CD8-positive, alpha-beta memory T cell (primary cell): ENCODE data around the gene FN1. TPM values are rescaled to one million over a fixed set of nuclear protein-coding genes. Genes with fewer than 3 reads are reported as not detected.
A peak's percentile ranks its signal among the peaks of the same experiment; 100 is the strongest.

Experiments
- CTCF ChIA-PET: fragments of 350-600 bp; sonication (Branson Sonifier 250); formaldehyde crosslinking; loops from one replicate; lab custom pipeline; 2021; ENCODE audit warnings: antibody characterized with exemption; lab: Charles Lee
- POLR2A ChIA-PET: fragments of 350-600 bp; sonication (Branson Sonifier 250); formaldehyde crosslinking; loops from one replicate; lab custom pipeline; 2021; ENCODE audit warnings: antibody characterized with exemption; lab: Charles Lee
- DNase-seq, 5 donors: peaks; one replicate each; pipeline versions ENCODE4 v3.0.0 to v3.0.0-alpha.2; 2020 to 2022; ENCODE audit warnings: mixed read lengths in 1 of 5
- H3K27ac ChIP-seq: one replicate; pipeline ENCODE4 v1.7.0; 2013; ENCODE audit warnings: low read depth, mild to moderate bottlenecking, low read length, moderate library complexity
- H3K27me3 ChIP-seq: 2 replicates; pipeline ENCODE4 v1.7.0; 2013; ENCODE audit warnings: low read length, mild to moderate bottlenecking; ENCODE audit not compliant: insufficient read depth, poor library complexity, severe bottlenecking
- H3K36me3 ChIP-seq: 2 replicates; pipeline ENCODE4 v1.7.0; 2013; ENCODE audit warnings: mild to moderate bottlenecking, low read length, moderate library complexity; ENCODE audit not compliant: insufficient read depth
- H3K4me1 ChIP-seq: 2 replicates; pipeline ENCODE4 v1.7.0; 2013; ENCODE audit warnings: mild to moderate bottlenecking, low read length, moderate library complexity; ENCODE audit not compliant: insufficient read depth
- H3K4me3 ChIP-seq: 2 replicates; pipeline ENCODE4 v1.7.0; 2013; ENCODE audit warnings: mild to moderate bottlenecking, low read length
- H3K9me3 ChIP-seq: 2 replicates; pipeline ENCODE4 v1.7.0; 2013; ENCODE audit warnings: mild to moderate bottlenecking, low read length
- H3K27ac Mint-ChIP-seq, 8 donors: one replicate each; pipeline ENCODE4 v1.8.0; 2020 to 2021; ENCODE audit warnings: mixed read lengths in 8 of 8, mild to moderate bottlenecking in 6 of 8, inconsistent platforms in 3 of 8, moderate library complexity in 3 of 8
- H3K27me3 Mint-ChIP-seq, 2 donors: one replicate each; pipeline ENCODE4 v1.8.0; 2020 to 2021; ENCODE audit warnings: mixed read lengths in 2 of 2, mild to moderate bottlenecking in 1 of 2, moderate library complexity in 1 of 2
- H3K36me3 Mint-ChIP-seq, 3 donors: one replicate each; pipeline ENCODE4 v1.8.0; 2020 to 2021; ENCODE audit warnings: mixed read lengths in 3 of 3, inconsistent platforms in 1 of 3, mild to moderate bottlenecking in 1 of 3
- H3K4me1 Mint-ChIP-seq, 3 donors: one replicate each; pipeline ENCODE4 v1.8.0; 2020 to 2021; ENCODE audit warnings: mixed read lengths in 3 of 3, inconsistent platforms in 1 of 3, mild to moderate bottlenecking in 1 of 3
- H3K4me3 Mint-ChIP-seq, 7 donors: one replicate each; pipeline ENCODE4 v1.8.0; 2020 to 2021; ENCODE audit warnings: mixed read lengths in 7 of 7, mild to moderate bottlenecking in 6 of 7, moderate library complexity in 4 of 7, inconsistent platforms in 2 of 7
- H3K9me3 Mint-ChIP-seq, 5 donors: one replicate each; pipeline ENCODE4 v1.8.0; 2020 to 2022; ENCODE audit warnings: mixed read lengths in 5 of 5, mild to moderate bottlenecking in 3 of 5, moderate library complexity in 2 of 5, inconsistent platforms in 1 of 5
- polyA plus RNA-seq: library from polyadenylated mRNA; unstranded; fragments of 300-500 nt; fragmentation: Illumina TruSeq; gene quantifications from one replicate; pipeline ENCODE4 v1.2.3, GENCODE V29; 2021
- total RNA-seq, 2 experiments: library from RNA; stranded (reverse); gene quantifications; one replicate each; pipeline ENCODE4 v1.2.3, GENCODE V29; 2021

Gene FN1
- total and polyA plus RNA-seq, 3 experiments from 2014 or later = 0.08 to 0.31 (median 0.18) TPM

GRCh38 chr2:215376103-215376780 lies 59.6 kb downstream of the FN1 start:
- Mint-ChIP-seq H3K36me3 (peaks cover 0 to 9% (median 4%) of the 10 kb centered on the region in 3 donors), H3K27ac (no peak overlapping the region), H3K4me3 (no peak overlapping the region), H3K4me1 (no peaks in the 10 kb centered on the region), H3K27me3 (no peaks in the 10 kb centered on the region), H3K9me3 (no peaks in the 10 kb centered on the region)
- no peak for DNase-seq
- POLR2A ChIA-PET = no interaction called here
- Histone ChIP-seq H3K36me3 (no peaks in the 10 kb centered on the region), H3K4me3 (no peak overlapping the region), H3K27ac (no peak overlapping the region), H3K9me3 (no peaks in the 10 kb centered on the region), H3K4me1 (no peaks in the 10 kb centered on the region), H3K27me3 (no peaks in the 10 kb centered on the region)
- CTCF ChIA-PET = no interaction called here

DNA sequence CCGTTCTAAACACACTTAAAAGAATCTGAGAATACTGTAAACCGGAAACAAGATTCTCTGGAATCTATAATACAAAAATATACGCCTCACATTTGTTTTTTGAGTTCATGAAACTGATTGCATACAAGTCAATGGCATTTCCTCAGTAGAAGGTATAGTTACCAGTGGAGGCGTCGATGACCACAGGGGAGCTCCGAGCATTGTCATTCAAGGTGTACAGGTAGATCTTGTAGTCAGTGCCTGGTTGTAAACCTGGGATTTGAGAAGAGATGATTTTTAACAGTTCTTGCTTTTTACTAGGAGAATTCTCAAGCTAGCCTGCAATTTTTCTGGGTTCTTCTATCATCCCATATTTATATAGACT lies 60.4 kb downstream of the FN1 start:
- CTCF ChIA-PET = no interaction called here
- DNase-seq = no peak
- Histone ChIP-seq H3K27me3 (no peaks in the 10 kb centered on the region), H3K27ac (no peak overlapping the region), H3K36me3 (no peaks in the 10 kb centered on the region), H3K4me1 (no peaks in the 10 kb centered on the region), H3K4me3 (no peak overlapping the region), H3K9me3 (no peaks in the 10 kb centered on the region)
- H3K9me3 Mint-ChIP-seq = no peaks in the 10 kb centered on the region
- no peaks in the 10 kb centered on the region for H3K4me1 Mint-ChIP-seq
- H3K27ac Mint-ChIP-seq = no peak overlapping the region
- POLR2A ChIA-PET = no interaction called here
- H3K27me3 Mint-ChIP-seq = no peaks in the 10 kb centered on the region
- H3K4me3 Mint-ChIP-seq = no peak overlapping the region
- peaks cover 0 to 9% (median 4%) of the 10 kb centered on the region in 3 donors for H3K36me3 Mint-ChIP-seq

- H3K9me3 Mint-ChIP-seq = no peaks in the 10 kb centered on the region
- no peaks in the 10 kb centered on the region for H3K4me1 ChIP-seq
- ChIA-PET POLR2A (no interaction called here), CTCF (no interaction called here)
- H3K4me1 Mint-ChIP-seq = no peaks in the 10 kb centered on the region
- H3K27ac ChIP-seq = no peak overlapping the region
- H3K27ac Mint-ChIP-seq = no peak overlapping the region
- DNase-seq = no peak
- H3K4me3 Mint-ChIP-seq = no peak overlapping the region
- no peaks in the 10 kb centered on the region for H3K36me3 ChIP-seq
- H3K4me3 ChIP-seq = no peak overlapping the region
- no peaks in the 10 kb centered on the region for H3K27me3 ChIP-seq
- no peaks in the 10 kb centered on the region for H3K9me3 ChIP-seq
- no peaks in the 10 kb centered on the region for H3K27me3 Mint-ChIP-seq
- peaks cover 0 to 9% (median 4%) of the 10 kb centered on the region in 3 donors for H3K36me3 Mint-ChIP-seq
Observed at GRCh38 chr2:215374642-215375466, 61.0 kb downstream of the FN1 start.

DNA sequence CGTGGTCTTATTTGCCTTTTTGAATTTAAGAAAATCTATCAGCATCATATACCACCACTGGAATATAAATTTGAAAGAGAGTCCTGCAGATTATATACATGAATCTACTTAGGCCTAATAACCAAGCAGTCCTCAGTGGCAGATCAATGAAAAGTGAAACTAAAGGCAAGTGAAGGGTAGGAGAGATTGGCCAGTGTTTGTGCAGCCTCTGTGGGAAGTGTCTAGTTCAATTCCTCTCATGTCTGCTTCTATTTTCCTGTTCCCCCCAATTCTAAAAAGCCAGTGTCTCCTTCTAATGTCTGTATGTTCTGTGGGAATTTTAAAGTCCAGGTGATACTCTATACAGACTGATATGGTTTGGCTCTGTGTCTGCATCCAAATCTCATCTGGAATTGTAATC lies 61.9 kb downstream of the FN1 start:
- Histone ChIP-seq H3K27me3 (no peaks in the 10 kb centered on the region), H3K27ac (no peak overlapping the region), H3K4me1 (no peaks in the 10 kb centered on the region), H3K9me3 (no peaks in the 10 kb centered on the region), H3K36me3 (no peaks in the 10 kb centered on the region), H3K4me3 (no peak overlapping the region)
- no peaks in the 10 kb centered on the region for H3K9me3 Mint-ChIP-seq
- POLR2A ChIA-PET = no interaction called here
- no peaks in the 10 kb centered on the region for H3K4me1 Mint-ChIP-seq
- no peak overlapping the region for H3K27ac Mint-ChIP-seq
- CTCF ChIA-PET = no interaction called here
- H3K36me3 Mint-ChIP-seq = peaks cover 0 to 9% (median 4%) of the 10 kb centered on the region in 3 donors
- H3K27me3 Mint-ChIP-seq = no peaks in the 10 kb centered on the region
- no peak overlapping the region for H3K4me3 Mint-ChIP-seq
- DNase-seq = no peak

GRCh38 chr2:215372968-215373649 lies 62.8 kb downstream of the FN1 start:
- Histone ChIP-seq H3K36me3 (no peaks in the 10 kb centered on the region), H3K27me3 (no peaks in the 10 kb centered on the region), H3K4me1 (no peaks in the 10 kb centered on the region), H3K4me3 (no peak overlapping the region), H3K9me3 (no peaks in the 10 kb centered on the region), H3K27ac (no peak overlapping the region)
- H3K9me3 Mint-ChIP-seq = no peaks in the 10 kb centered on the region
- no peak overlapping the region for H3K27ac Mint-ChIP-seq
- ChIA-PET POLR2A (no interaction called here), CTCF (no interaction called here)
- H3K36me3 Mint-ChIP-seq = peaks cover 0 to 9% (median 4%) of the 10 kb centered on the region in 3 donors
- no peaks in the 10 kb centered on the region for H3K4me1 Mint-ChIP-seq
- H3K4me3 Mint-ChIP-seq = no peak overlapping the region
- DNase-seq = no peak
- H3K27me3 Mint-ChIP-seq = no peaks in the 10 kb centered on the region

DNA sequence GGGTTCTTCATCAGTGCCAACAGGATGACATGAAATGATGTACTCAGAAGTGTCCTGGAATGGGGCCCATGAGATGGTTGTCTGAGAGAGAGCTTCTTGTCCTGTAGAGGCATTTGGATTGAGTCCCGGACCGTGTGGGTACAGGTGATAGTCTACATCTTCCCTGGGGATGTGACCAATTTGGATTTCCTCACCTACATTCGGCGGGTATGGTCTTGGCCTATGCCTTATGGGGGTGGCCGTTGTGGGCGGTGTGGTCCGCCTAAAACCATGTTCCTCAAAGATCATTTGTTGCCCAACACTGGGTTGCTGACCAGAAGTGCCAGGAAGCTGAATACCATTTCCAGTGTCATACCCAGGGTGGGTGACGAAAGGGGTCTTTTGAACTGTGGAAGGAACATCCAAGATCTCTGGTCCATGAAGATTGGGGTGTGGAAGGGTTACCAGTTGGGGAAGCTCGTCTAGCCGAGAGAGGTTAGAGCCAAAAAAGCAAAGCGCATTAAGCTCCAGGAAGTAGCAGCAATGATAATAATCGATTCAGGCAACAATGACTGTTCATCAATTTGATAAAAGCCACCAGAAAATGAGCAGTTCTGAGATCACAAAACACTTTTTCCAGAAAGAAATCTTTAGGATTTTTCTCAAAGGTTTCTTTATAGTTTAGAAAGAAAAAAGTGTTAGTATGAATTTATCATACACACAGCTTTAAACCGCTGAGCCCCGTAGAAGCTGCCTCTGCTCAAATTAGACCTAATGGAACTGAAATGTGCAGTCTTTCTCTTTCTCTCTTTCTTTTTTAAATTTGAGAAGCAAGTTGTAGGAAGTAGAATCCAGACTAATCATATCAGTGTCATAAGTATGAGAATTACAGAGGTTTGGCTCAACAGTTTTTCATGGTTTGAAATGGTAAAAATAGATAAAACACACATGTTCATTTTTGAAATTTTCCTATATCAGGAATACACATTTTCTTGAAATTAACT lies 63.7 kb downstream of the FN1 start:
- no peaks in the 10 kb centered on the region for H3K27me3 ChIP-seq
- H3K4me1 ChIP-seq = no peaks in the 10 kb centered on the region
- ChIA-PET POLR2A (no interaction called here), CTCF (no interaction called here)
- no peak overlapping the region for H3K27ac ChIP-seq
- peaks cover under 1 to 13% (median 4%) of the 10 kb centered on the region in 3 donors for H3K36me3 Mint-ChIP-seq
- H3K27me3 Mint-ChIP-seq = no peaks in the 10 kb centered on the region
- H3K36me3 ChIP-seq = no peaks in the 10 kb centered on the region
- H3K9me3 Mint-ChIP-seq = no peaks in the 10 kb centered on the region
- no peak overlapping the region for H3K4me3 ChIP-seq
- H3K4me3 Mint-ChIP-seq = no peak overlapping the region
- DNase-seq = no peak
- H3K9me3 ChIP-seq = no peaks in the 10 kb centered on the region
- H3K27ac Mint-ChIP-seq = no peak overlapping the region
- no peaks in the 10 kb centered on the region for H3K4me1 Mint-ChIP-seq

DNA sequence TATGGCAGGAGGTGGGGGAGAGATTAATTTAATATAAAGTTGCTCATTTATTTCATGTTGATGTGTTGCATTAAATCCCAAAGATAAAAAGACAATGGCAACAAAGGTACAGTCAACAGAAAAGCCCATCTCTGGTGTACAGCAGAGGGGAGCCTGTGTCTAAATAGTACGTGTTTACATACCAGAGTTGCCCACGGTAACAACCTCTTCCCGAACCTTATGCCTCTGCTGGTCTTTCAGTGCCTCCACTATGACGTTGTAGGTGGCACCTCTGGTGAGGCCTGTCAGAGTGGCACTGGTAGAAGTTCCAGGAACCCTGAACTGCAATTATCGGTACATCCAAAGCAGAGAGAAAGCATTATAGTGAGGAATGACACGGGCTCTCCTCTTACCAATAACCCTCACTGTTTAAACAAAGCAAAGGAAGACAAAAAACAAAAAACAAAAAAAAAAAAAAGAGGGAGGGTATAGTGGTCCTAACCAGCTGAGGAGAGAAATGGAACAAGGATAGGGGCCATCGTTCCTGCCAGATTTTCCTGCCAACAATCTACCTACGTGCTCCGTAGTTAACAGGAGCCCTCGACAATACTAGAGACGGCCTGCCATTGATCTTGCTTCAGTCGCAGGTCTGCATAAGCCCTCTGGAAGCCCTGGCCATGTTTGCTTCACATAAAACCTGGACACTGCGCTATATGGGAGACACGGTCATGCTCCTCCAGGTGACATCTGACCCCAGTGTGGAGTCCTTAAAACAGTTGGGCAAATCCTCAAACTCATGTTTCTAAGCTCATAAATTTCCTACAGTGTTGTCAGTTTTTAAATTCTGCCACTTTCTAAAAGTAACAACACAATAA lies 65.5 kb downstream of the FN1 start:
- Histone ChIP-seq H3K4me1 (no peaks in the 10 kb centered on the region), H3K9me3 (no peaks in the 10 kb centered on the region), H3K4me3 (no peak overlapping the region), H3K27me3 (no peaks in the 10 kb centered on the region), H3K27ac (no peak overlapping the region), H3K36me3 (no peaks in the 10 kb centered on the region)
- Mint-ChIP-seq H3K4me1 (no peaks in the 10 kb centered on the region), H3K27ac (peak overlapping the region in 1 of 8 donors; percentile 37), H3K36me3 (peaks cover 6 to 18% (median 8%) of the 10 kb centered on the region in 3 donors), H3K9me3 (no peaks in the 10 kb centered on the region), H3K27me3 (no peaks in the 10 kb centered on the region), H3K4me3 (no peak overlapping the region)
- DNase-seq = no peak
- ChIA-PET POLR2A (no interaction called here), CTCF (no interaction called here)
